Hepatocyte (in vitro differentiated cells): Measurements from ENCODE around the gene TMEM132A. TPM values are rescaled to one million over a fixed set of nuclear protein-coding genes. Genes with fewer than 3 reads are reported as not detected.

Experiments
- DNase-seq: peaks from one replicate; pipeline ENCODE4 v3.0.0-alpha.2; 2016; ENCODE audit warnings: low spot score
- H2AFZ ChIP-seq: fragments of 200-600 bp; sonication (generic); 2 replicates; pipeline ENCODE4 v1.6.0; 2016; ENCODE audit warnings: antibody characterized with exemption, mild to moderate bottlenecking
- H3K27ac ChIP-seq: fragments of 200-600 bp; sonication (generic); 2 replicates; pipeline ENCODE4 v1.5.1; 2016; ENCODE audit warnings: mild to moderate bottlenecking
- H3K27me3 ChIP-seq: fragments of 200-600 bp; sonication (generic); 2 replicates; pipeline ENCODE4 v1.6.1; 2016
- H3K36me3 ChIP-seq: fragments of 200-600 bp; sonication (generic); replicated peaks from 2 replicates; pipeline ENCODE4 v1.5.1; 2016; ENCODE audit warnings: low read depth; ENCODE audit not compliant: insufficient read depth
- H3K4me1 ChIP-seq: fragments of 200-600 bp; sonication (generic); 2 replicates; pipeline ENCODE4 v1.5.1; 2016; ENCODE audit warnings: mild to moderate bottlenecking, moderate library complexity; ENCODE audit not compliant: insufficient read depth
- H3K4me2 ChIP-seq: fragments of 200-600 bp; sonication (generic); 2 replicates; pipeline ENCODE4 v1.6.0; 2016
- H3K4me3 ChIP-seq: fragments of 200-600 bp; sonication (generic); 2 replicates; pipeline ENCODE4 v1.5.1; 2016; ENCODE audit warnings: mild to moderate bottlenecking
- H3K79me2 ChIP-seq: fragments of 200-600 bp; sonication (generic); 2 replicates; pipeline ENCODE4 v1.6.0; 2017; ENCODE audit warnings: mild to moderate bottlenecking
- H3K9me2 ChIP-seq: fragments of 200-600 bp; sonication (generic); replicated peaks from 2 replicates; pipeline ENCODE4 v1.6.0; 2017; ENCODE audit warnings: mild to moderate bottlenecking; ENCODE audit not compliant: insufficient read depth
- H3K9me3 ChIP-seq: fragments of 200-600 bp; sonication (generic); 2 replicates; pipeline ENCODE4 v1.5.1; 2016; ENCODE audit warnings: low read depth, mild to moderate bottlenecking
- H4K20me1 ChIP-seq: fragments of 200-600 bp; sonication (generic); 2 replicates; pipeline ENCODE4 v1.6.0; 2016; ENCODE audit warnings: mild to moderate bottlenecking; ENCODE audit not compliant: insufficient read depth, poor library complexity, severe bottlenecking
- EZH2 ChIP-seq: fragments of 200-600 bp; sonication (generic); IDR thresholded peaks from 2 replicates; pipeline ENCODE4 v1.6.1; 2016; ENCODE audit warnings: antibody characterized with exemption, mild to moderate bottlenecking, borderline replicate concordance
- EZH2phosphoT487 ChIP-seq: fragments of 200-600 bp; sonication (generic); IDR thresholded peaks from one replicate; pipeline ENCODE4 v1.6.1; 2018; ENCODE audit warnings: antibody characterized with exemption, mild to moderate bottlenecking, low read depth, moderate library complexity; ENCODE audit not compliant: unreplicated experiment, severe bottlenecking
- WGBS: methylation state at CpG from one replicate; pipeline ENCODE4 v1.1.6; 2016; ENCODE audit warnings: low lambda C conversion rate; ENCODE audit errors: missing lambda C conversion rate; 5-methylcytosine and 5-hydroxymethylcytosine counted together
- polyA plus RNA-seq: library from polyadenylated mRNA; unstranded; fragments of >200 nt; fragmentation: Nextera tagmentation; extraction: Ambion mirVana; gene quantifications from 2 replicates; pipeline ENCODE4 v1.2.1, GENCODE V29; 2016
- total RNA-seq: library from RNA; depleted of rRNA; stranded (reverse); fragments of >200 nt; gene quantifications from 2 replicates; pipeline ENCODE4 v1.2.3, GENCODE V29; 2014
- TF ChIP-seq, protein P1 (sequence below): fragments of 200-600 bp; sonication (generic); IDR thresholded peaks from 2 replicates; pipeline ENCODE4 v1.5.1; 2016; ENCODE audit warnings: antibody characterized with exemption, mild to moderate bottlenecking; ENCODE audit not compliant: poor library complexity

TMEM132A gene
- total and polyA plus RNA-seq, 2 experiments from 2014 or later = 44.3 to 98.7 TPM

GRCh38 chr11:60952742-60953170 lies 28.5 kb downstream of the TMEM132A start:
- no peaks in the 10 kb centered on the region for H4K20me1 ChIP-seq
- no peak for TF ChIP-seq EZH2
- TF ChIP-seq, protein P1, sequence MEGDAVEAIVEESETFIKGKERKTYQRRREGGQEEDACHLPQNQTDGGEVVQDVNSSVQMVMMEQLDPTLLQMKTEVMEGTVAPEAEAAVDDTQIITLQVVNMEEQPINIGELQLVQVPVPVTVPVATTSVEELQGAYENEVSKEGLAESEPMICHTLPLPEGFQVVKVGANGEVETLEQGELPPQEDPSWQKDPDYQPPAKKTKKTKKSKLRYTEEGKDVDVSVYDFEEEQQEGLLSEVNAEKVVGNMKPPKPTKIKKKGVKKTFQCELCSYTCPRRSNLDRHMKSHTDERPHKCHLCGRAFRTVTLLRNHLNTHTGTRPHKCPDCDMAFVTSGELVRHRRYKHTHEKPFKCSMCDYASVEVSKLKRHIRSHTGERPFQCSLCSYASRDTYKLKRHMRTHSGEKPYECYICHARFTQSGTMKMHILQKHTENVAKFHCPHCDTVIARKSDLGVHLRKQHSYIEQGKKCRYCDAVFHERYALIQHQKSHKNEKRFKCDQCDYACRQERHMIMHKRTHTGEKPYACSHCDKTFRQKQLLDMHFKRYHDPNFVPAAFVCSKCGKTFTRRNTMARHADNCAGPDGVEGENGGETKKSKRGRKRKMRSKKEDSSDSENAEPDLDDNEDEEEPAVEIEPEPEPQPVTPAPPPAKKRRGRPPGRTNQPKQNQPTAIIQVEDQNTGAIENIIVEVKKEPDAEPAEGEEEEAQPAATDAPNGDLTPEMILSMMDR = no peak
- TF ChIP-seq EZH2phosphoT487 = no peak
- peak overlapping the region; percentile 75 for H2AFZ ChIP-seq
- H3K27ac ChIP-seq = no peak overlapping the region
- H3K9me3 ChIP-seq = no peaks in the 10 kb centered on the region
- no peaks in the 10 kb centered on the region for H3K36me3 ChIP-seq
- no peak for DNase-seq
- H3K9me2 ChIP-seq = no peaks in the 10 kb centered on the region
- no peaks in the 10 kb centered on the region for H3K79me2 ChIP-seq
- WGBS = 49% methylated on average over 3 of the region's 3 CpGs
- H3K4me2 ChIP-seq = peak overlapping the region; percentile 81
- no peak overlapping the region for H3K4me3 ChIP-seq
- H3K27me3 ChIP-seq = peaks cover 35% of the 10 kb centered on the region
- peaks cover 3% of the 10 kb centered on the region for H3K4me1 ChIP-seq

- no peaks in the 10 kb centered on the region for H3K9me3 ChIP-seq
- peaks cover 3% of the 10 kb centered on the region for H3K4me1 ChIP-seq
- peaks cover 35% of the 10 kb centered on the region for H3K27me3 ChIP-seq
- H3K79me2 ChIP-seq = no peaks in the 10 kb centered on the region
- no peak overlapping the region for H3K4me3 ChIP-seq
- H3K36me3 ChIP-seq = no peaks in the 10 kb centered on the region
- H3K4me2 ChIP-seq = no peak overlapping the region
- TF ChIP-seq, protein P1 = no peak
- TF ChIP-seq EZH2phosphoT487 (no peak), EZH2 (no peak)
- H3K27ac ChIP-seq = no peak overlapping the region
- no peak for DNase-seq
- no peaks in the 10 kb centered on the region for H4K20me1 ChIP-seq
- 83% methylated on average over 6 of the region's 6 CpGs for WGBS
- H2AFZ ChIP-seq = no peak overlapping the region
- H3K9me2 ChIP-seq = no peaks in the 10 kb centered on the region
These were observed 29.5 kb downstream of the TMEM132A start for GRCh38 chr11:60953781-60954180.

DNA sequence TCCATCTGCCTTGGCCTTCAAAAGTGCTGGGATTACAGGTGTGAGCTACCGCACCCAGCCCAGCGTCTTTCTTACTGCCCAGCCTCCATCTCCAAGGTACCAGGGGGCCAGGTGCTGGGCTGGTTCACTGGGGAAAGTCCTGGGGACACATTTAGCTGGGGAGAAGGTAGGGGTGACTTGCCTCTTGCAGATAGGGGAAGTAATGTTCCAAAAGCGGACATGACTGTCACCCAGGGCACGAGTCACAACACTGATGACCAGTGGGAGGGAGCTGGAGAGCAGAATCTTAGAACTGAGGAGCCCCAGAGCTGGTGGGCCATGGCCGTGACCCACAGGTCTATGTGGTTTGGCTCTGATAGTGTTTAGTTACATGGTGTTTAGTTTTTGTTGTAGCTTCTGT lies 30.2 kb downstream of the TMEM132A start:
- DNase-seq = no peak
- 85% methylated on average over 5 of the region's 5 CpGs for WGBS
- Histone ChIP-seq H3K36me3 (no peaks in the 10 kb centered on the region), H3K4me3 (no peak overlapping the region), H3K4me2 (no peak overlapping the region), H2AFZ (no peak overlapping the region), H3K9me2 (no peaks in the 10 kb centered on the region), H3K79me2 (no peaks in the 10 kb centered on the region), H3K4me1 (peaks cover 3% of the 10 kb centered on the region), H3K9me3 (no peaks in the 10 kb centered on the region), H3K27ac (no peak overlapping the region), H3K27me3 (peaks cover 32% of the 10 kb centered on the region), H4K20me1 (no peaks in the 10 kb centered on the region)
- TF ChIP-seq, protein P1 = no peak
- TF ChIP-seq EZH2 = no peak
- no peak for TF ChIP-seq EZH2phosphoT487

DNA sequence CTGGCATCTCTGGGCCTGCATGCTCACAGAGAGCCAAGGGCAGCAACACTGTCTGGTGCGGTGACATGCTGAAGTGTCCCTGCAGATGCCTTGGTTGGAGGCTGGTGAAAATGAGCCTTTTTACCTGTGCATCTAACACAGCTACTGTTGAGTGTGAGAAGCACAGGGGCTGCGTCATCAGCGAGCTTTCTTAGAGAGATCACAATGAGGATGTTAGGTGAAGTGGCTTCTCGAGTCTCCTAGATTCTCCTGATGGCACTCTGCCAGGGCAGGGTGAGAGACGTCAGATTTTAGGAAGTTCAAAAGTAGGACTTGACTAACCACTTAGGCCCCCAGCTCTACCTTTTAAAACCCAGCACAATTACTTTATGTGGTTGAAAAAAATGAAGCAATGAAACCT lies 31.3 kb downstream of the TMEM132A start:
- no peaks in the 10 kb centered on the region for H3K36me3 ChIP-seq
- H3K9me2 ChIP-seq = no peaks in the 10 kb centered on the region
- H3K4me1 ChIP-seq = peaks cover 3% of the 10 kb centered on the region
- peaks cover 21% of the 10 kb centered on the region for H3K27me3 ChIP-seq
- no peak overlapping the region for H3K27ac ChIP-seq
- no peak for DNase-seq
- no peaks in the 10 kb centered on the region for H4K20me1 ChIP-seq
- 68% methylated on average over 5 of the region's 5 CpGs for WGBS
- no peak overlapping the region for H2AFZ ChIP-seq
- H3K4me3 ChIP-seq = no peak overlapping the region
- TF ChIP-seq, protein P1 = no peak
- TF ChIP-seq EZH2 (no peak), EZH2phosphoT487 (no peak)
- no peaks in the 10 kb centered on the region for H3K9me3 ChIP-seq
- no peaks in the 10 kb centered on the region for H3K79me2 ChIP-seq
- H3K4me2 ChIP-seq = no peak overlapping the region
